GM18499 (cell line): ENCODE results near the gene SWAP70.
A peak's percentile ranks its signal among the peaks of the same experiment; 100 is the strongest.

ENCODE experiments used
- ATAC-seq: cut with Tn5 transposase; IDR thresholded peaks from one replicate; pipeline ENCODE4 v1.9.1; 2021; ENCODE audit warnings: moderate number of reproducible peaks; ENCODE audit not compliant: insufficient read depth, unreplicated experiment

Gene SWAP70

DNA sequence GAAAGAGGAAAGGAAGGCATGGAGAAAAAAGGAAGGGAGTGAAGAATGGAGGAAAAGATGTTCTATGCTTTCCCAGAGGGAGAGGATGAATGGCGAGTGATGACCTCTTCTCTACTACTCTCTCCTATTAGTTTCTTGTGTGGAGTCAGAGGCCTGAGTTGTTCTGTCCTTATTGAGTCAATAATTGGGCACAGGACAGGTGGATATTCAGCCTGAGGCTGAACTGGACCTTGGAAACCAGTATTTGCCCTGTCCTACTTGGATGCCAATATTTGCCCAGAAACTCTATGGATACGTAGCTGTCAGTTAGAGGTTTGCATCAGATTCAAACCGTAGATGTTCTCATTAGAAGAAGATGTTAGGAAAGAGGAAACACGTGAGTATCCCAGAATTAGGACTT is 17.6 kb upstream of the SWAP70 start:
- no peak for ATAC-seq

DNA sequence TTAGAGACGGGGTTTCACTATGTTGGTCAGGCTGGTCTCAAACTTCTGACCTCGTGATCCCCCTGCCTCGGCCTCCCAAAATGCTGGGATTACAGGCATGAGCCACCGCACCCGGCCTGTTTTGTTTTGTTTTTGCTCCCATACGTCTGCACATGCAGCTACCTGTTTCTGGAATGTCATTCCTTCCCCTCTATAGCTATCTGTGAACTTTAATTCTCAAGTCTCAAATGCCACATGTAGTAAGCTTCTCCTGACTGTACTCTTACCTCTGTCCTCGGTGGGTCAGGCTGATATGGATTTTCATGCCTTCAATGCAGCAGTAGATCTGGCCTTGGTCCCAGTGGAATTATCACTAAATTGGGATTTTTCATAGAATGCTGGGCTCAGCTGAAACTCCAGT is 12.4 kb upstream of the SWAP70 start:
- ATAC-seq: no peak

DNA sequence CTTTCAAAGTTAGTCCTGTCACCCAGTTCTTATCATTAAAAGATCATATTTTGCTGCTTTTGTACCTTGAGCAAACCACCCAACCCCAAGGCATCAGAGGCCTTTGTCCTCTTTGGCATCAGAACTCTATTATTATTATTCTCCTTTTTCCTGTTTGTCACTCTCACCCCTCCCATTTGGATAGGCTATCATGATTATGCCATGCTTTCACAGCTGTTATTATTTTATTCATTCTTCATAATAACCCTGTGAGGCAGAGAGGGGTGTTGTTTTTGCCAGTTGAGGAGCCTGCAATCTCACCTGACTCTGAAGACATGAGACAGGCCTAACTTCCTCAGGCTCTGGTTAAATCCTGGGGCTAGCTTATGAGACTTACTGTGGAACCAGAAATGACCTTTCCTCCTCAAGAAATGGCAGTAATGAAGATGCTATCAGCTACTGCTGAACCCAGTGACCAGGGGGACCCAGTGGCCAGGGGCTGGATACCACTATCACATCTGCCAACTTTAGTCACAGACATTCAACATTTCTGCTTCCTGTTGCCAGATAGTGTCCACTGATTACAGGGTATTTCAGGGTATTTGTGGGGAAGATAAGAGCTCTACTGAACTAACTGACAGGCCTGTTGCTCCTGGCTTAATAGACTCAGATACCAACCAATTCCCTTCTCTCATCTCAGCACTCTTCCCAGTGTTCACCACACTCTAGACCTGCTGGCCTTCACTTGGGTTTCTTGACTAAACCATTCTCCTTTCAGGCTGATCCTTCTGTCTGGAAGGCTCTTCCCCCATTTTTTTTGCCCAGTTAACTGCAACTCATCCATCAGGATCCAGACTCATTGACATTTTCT is 11.8 kb upstream of the SWAP70 start:
- ATAC-seq: no peak

DNA sequence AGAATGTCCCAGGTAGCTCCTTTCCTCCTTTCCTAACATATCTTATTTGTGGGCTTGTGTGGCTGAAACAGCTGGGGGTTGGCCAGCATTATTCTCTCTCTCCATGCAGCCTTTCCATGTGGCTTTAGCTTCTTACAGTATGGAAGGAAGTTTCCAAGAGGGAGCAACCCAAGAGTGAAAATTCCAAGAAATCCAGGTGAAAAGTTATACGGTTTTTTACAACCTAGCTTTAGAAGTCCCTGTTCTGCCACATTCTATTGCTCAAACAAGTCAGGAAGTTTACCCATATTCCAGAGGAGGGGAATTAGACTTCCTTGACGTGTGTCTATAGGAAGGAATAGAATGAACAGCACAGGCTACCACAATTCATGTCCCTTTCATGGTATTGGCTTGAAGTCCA is 10.0 kb upstream of the SWAP70 start:
- ATAC-seq: no peak

DNA sequence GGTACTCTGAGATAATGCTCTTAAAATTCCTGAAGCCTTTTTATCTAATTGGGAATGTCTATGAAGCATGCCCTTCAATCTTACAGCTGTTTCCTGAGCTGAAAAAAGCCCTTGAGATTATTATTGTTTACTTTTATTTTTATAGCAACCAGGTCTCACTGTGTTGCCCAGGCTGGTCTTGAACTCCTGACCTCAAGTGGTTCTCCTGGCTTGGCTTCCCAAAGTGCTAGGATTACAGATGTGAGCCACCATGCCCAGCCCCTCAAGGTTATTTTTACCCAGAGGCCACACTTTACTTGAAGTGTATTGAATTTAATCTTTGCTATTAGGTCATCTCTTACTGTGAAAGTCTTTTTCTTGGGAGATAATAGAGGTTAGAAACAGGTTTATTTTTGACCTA is 7.0 kb upstream of the SWAP70 start:
- no peak for ATAC-seq

DNA sequence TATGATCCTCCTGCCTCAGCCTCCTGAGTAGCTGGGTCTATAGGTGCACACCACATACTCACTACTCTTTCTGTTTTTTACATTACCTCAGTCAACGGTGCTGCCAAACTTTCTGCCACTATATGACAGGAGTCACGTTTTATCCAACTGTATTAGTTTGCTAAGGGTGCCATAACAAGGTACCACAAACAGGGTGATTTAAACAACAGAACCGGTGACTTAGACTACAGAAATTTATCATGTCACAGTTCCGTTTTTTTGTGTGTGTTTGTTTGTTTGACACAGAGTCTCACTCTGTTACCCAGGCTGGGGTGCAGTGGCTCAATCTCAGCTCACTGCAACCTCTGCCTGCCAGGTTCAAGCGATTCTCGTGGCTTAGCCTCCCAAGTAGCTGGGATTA is 6.3 kb upstream of the SWAP70 start:
- no peak for ATAC-seq

DNA sequence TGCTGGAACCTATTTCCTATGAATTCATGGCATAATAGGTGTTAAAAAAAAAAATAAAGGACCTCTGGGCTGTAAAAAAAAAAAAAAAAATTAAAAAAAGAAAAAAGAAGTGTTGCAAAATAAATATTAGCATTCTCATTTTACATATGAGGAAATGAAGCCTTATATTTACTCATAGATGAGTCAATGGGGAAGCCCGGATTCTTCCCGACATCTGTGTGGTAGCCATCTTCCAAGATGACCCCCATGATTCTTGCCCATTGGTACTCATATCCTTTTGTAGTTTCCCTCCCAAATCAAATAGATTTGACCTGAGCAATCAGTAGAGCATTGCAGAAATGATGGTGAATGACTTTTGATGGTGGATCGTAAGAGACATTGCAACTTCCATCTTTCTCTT is 3.0 kb upstream of the SWAP70 start:
- ATAC-seq: no peak

DNA sequence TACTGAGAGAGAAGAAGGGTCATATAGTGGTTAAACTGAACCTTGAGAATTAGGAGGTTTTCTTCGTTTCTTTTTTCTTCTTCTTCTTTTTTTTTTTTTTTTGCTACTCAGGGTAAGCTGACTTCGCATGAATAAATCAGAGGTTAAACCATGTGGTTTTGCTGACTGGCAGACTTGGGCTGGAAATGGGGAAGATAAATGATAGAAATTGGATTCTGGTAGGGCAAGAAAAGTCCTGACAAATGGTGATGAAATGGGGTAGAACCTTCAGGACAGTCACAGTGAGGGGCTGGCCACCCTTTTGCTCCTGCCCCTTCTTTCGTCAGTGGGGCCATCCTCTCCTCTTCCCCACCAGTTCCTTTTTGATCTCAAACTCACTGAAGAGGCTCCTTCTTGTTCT is 1.6 kb upstream of the SWAP70 start:
- no peak for ATAC-seq

DNA sequence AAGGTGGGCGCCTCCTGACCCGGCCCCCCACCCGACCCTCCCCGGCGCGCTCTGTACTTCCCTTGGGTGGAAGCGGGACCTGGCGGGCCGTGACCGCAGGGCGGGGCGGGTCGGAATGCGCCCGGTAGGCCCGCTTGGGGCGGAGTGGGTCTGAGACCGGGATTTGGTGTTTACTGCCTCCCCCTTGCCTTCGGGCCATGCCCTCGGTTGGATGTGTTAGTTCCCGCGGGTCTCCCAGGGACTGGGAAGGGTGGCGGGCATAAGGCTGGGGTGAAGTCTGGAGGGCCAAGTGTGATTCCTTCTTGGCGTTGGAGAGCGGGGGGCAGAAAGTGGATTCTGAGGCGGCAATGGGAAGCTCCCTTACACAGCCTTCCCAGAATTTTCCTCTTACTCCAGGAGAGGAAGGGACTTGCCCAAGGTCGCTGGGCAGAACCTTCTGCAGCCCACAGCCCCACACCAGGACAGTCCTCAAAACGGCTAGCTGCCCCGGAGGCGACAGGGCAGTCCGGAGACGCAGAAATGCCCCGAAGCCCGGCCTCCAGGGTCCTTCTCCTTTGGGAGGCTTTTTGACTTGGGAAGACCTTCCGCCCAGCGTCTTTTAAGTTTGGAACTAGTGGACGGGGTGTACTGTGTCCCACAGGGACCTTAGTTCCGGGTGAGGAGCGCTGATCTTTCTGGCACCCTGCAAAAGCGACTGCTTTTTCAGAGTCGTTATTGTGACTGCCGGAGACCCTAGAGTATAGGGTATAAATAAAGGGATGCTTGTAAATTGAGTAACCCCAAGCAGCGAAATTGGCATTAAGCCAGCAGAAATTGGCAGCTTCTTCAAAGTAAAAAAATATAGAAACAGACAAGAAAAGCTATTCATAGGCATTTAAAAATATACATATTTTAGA is 647 bp downstream of the SWAP70 start:
- peak; percentile 8 for ATAC-seq

DNA sequence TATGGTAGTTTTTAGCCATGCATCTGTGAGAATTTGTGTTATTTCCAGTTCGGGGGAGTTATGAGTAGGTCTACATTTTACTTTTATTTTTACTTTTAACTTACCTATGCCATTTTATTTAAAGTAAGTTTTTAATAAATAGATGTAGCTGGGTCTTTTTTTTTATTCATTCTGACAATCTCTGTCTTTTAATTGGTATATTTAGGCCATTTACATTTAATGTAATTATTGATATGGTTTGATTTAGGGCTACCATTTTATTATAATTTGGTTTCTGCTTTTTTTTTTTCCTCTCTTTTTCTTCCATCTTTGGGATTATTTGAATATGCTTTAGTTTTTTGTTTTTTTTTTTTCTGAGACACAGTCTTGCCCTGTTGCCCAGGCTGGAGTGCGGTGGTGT is 1.9 kb downstream of the SWAP70 start:
- no peak for ATAC-seq

DNA sequence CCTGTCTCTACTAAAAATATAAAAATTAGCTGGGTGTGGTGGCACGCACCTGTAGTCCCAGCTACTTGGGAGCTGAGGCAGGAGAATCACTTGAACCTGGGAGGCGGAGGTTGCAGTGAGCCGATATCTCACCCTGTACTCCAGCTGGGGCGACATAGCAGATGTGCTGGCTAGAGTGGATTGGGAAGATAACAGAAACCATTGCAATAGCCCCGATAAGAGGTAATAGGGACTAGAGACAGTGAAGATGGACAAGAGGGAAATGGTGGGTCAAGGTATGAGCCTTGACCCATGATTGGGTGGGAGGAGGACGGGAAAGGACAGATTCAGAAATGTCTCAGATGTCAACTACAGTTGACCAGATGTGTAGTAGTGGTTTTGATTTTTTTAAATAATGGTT is 6.1 kb downstream of the SWAP70 start:
- no peak for ATAC-seq

DNA sequence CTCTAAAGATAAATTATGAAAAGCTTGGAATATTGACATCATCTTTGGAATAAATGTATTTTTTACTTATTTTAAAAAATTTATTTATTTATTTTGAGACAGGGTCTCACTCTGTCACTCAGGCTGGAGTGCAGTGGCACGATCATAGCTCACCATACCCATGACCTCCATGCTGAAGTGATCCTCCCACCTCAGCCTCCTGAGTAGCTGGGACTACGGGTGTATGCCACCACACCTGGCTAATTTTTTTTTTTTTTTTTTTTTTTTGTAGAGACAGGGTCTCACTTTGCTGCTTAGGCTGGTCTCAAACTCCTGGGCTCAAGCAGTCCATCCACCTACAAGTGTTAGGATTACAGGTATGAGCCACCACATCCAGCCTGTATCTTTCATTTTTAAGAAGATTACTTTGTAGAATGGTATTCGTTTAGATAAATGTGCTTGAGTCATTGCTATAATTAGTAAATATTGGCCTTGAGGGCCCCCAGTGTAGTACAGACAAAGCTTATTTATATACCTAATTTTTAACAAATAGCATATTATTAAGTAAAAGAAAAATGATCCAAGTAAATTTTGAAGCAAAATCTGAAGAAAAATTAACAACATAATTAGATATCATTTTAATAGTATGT is 8.5 kb downstream of the SWAP70 start:
- ATAC-seq: no peak

DNA sequence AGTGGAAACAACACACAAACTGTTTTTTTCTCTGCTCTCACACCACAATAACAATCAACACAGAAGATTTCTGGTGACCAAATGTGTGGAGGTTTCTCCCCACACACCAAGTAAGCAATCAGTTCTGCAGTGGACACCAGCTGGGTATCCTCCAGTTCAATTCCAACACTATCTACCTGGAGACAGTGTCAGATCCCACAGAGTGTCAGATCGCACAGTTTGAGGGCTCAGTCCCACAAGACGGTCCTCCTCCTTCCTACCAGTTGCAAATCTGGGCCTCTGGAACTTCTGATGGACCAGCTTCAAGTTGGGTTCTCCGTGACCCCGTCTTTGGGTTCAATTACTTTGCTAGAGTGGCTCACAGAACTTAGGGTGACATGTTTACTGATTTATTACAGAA is 9.0 kb downstream of the SWAP70 start:
- no peak for ATAC-seq

DNA sequence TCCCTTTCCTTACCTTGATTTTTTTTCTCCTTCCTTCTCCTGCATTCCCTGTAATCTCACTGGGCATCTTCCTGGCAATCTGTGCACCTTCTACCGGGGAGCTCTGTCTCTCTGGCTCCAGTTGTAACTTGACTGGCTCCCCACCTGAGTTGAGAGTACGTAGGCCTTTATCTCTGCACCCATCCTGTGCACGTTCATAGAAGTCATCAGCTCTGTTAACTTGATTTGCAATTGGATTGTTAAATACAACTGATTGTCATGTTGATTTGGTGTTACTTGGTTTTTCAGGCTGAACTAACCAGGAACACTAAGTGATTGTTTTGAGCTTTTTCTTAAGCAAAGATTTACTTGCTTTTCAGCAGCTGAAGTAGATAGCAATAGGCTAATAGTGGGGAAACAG is 11.8 kb downstream of the SWAP70 start:
- ATAC-seq: no peak

DNA sequence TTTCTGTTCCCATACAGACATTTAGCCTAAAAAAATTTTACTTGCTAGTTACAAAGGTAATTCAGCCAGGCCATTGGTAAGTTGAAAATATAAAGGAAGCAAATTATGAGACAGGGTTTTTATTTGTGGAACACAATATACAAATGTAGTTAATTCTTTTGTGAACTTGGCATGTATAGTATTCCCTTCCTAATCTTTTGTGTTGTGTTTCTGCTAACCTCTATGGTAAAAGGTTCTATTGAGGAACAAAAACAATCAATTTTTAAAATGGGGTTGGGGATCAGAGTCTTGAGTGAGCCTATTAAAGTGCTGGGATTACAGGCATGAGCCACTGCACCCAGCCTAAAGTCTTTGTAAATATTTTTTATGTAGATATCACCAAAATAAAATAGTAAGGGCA is 14.1 kb downstream of the SWAP70 start:
- ATAC-seq: no peak

DNA sequence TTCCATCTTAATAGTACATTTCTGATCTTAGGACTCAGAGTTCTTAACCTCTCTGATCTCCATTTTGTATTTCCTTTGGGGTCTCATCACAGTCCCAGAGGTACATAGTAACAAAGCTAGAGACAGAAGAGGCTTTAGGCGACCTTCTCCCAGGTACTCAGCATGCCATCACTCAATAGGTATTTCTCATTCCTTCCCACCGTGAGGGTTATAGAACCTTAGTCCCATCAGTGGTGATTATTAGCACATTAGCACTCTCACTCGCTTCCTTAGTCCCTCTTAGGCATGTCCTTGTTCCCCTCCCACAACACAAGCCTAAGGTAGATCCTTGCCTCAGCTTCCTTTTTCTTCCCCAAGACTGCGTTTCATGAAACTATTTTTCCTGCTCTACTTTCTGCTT is 14.7 kb downstream of the SWAP70 start:
- ATAC-seq: no peak

DNA sequence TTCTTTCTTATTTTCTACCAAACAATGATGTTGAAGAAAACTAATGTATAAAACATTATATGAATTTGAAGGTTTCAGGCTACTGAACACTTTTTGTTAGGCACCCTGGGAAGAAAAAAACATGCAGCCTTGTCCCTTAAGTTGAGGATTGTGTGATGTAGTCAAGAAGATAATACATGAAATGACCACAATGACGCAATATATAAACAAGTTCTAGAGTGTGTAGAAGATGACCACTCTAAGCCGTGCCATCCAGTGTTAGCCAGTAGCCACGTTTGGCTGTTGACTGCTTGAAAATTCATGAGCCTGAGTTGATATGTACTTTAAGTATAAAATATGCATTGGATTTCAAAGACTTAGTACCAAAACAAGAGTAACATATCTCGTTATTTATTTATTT is 16.2 kb downstream of the SWAP70 start:
- ATAC-seq: no peak

DNA sequence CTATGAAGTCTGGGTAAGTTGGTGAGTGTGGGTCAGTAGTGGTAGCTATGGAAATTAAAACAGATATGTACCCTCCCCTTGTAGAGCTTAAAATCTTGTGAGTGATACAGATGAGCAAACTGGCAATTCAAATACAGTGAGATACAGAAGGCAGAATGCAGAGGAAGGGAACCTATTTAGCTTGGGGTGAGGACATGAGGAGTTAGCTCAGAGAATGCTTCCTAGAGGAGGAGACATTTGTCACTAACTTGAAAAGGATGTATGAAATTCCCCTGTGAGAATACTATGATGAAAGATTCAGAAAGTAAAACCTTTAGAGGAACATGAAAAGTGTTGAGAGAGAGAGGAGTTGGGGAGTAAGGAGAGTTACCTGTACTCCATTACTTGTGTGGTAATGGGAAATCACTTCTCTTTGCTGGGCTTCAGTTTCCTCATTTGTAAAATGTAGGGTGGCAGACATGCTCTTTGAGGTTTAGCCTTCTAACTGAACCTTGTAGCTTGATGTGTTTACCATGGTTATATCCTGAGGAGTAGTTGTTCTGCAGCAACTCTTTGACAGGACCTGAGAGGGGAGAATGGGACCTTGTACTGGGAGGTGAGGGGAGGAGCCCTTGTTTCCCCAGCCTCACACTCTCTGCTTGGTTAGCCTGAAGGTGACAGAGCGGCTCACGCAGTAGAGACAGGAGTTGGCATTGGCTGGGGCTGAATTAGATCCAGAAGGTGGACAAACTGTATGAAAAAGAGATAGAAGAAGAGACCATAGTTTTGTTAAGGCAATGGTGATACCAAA is 17.9 kb downstream of the SWAP70 start:
- no peak for ATAC-seq

DNA sequence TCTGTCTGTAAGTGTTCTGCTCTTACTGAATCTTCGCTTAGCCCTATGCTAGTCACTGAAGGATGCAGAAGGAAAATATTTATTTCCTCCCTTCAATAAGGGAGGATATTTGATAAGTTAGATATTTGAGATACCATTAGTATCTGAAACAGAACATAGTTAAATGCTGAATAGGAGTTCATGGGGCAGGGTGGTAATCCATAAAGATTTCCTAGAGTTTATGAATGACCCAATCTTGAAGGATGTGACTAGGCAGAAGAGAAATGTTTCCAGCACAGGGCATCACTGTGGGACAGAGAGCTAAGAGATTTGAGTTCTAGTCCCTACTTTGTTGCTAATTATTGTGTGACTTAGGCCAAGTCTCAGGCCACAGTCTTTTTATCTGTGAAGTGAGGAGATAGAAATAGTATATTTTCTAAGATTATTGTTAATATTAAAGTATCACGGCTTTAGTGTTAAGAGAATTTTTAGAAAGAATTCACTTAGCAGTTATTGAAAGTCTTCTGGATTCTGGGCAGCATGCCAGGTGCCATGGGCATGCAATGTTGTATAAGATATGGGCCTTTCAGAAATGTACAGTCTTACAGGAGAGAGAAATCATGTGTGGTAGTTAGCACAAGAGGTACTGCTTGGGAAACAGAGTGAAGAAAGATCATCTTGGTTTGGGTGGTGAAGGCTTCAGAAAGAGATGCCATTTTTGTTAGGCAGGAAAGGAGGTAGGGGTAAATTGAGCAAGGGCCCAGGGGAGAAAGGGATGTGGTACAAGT is 24.0 kb downstream of the SWAP70 start:
- no peak for ATAC-seq
